ENCODE data around the gene FPGS. TPM values are rescaled to one million over a fixed set of nuclear protein-coding genes. Genes with fewer than 3 reads are reported as not detected.
A peak's percentile ranks its signal among the peaks of the same experiment; 100 is the strongest.
"Not testable (repeated sequence)": the region's sequence is repeated elsewhere in the genome, so short reads cannot be mapped to it uniquely, and the experiment has no call there.

The FPGS gene
- total RNA-seq, 1 donor from 2014 or later: 108 TPM

- no peak for DNase-seq (ENCODE audit: low spot score)
Observed at GRCh38 chr9:127835991-127836516, 33.4 kb downstream of the FPGS start.

- DNase-seq (ENCODE audit: low spot score): not testable (repeated sequence)
Observed at GRCh38 chr9:127836561-127836960, 33.9 kb downstream of the FPGS start.

GRCh38 chr9:127837346-127837745 lies 34.7 kb downstream of the FPGS start:
- DNase-seq (ENCODE audit: low spot score): no peak

- DNase-seq (ENCODE audit: low spot score): peak; percentile 95
Observed at GRCh38 chr9:127838375-127839078, 35.8 kb downstream of the FPGS start.

GRCh38 chr9:127841087-127841835 lies 38.6 kb downstream of the FPGS start:
- DNase-seq (ENCODE audit: low spot score): no peak

- DNase-seq (ENCODE audit: low spot score): no peak
Observed at GRCh38 chr9:127844821-127845359, 42.2 kb downstream of the FPGS start.

GRCh38 chr9:127845619-127846018 lies 42.9 kb downstream of the FPGS start:
- DNase-seq (ENCODE audit: low spot score): not testable (repeated sequence)

- DNase-seq (ENCODE audit: low spot score): no peak
Observed at GRCh38 chr9:127846443-127847177, 43.9 kb downstream of the FPGS start.

GRCh38 chr9:127847178-127847510 lies 44.5 kb downstream of the FPGS start:
- no peak for DNase-seq (ENCODE audit: low spot score)

GRCh38 chr9:127847833-127848755 lies 45.4 kb downstream of the FPGS start:
- DNase-seq (ENCODE audit: low spot score): no peak

GRCh38 chr9:127848756-127849504 lies 46.2 kb downstream of the FPGS start:
- no peak for DNase-seq (ENCODE audit: low spot score)

GRCh38 chr9:127850286-127850830 lies 47.7 kb downstream of the FPGS start:
- DNase-seq (ENCODE audit: low spot score): no peak

- DNase-seq (ENCODE audit: low spot score): no peak
Observed at GRCh38 chr9:127852829-127853228, 50.1 kb downstream of the FPGS start.

GRCh38 chr9:127853312-127854183 lies 50.9 kb downstream of the FPGS start:
- no peak for DNase-seq (ENCODE audit: low spot score)

GRCh38 chr9:127854184-127854806 lies 51.6 kb downstream of the FPGS start, which contains the start of gene ENG:
ENG (minus strand) TSS chr9:127854658; CDS start chr9:127854355, 303 bp downstream.
- DNase-seq (ENCODE audit: low spot score): no peak

GRCh38 chr9:127854960-127855359 lies 52.3 kb downstream of the FPGS start:
- DNase-seq (ENCODE audit: low spot score): no peak

GRCh38 chr9:127855522-127855921 lies 52.8 kb downstream of the FPGS start:
- DNase-seq (ENCODE audit: low spot score): no peak
